ENCODE measurements around the gene RNF38.

The RNF38 gene

GRCh38 chr9:36441966-36442365 lies 41.9 kb upstream of the RNF38 start:
- no peak for DNase-seq (ENCODE audit: low spot score)
- in situ Hi-C loops (cut with MboI; ENCODE audit: low sequenced_read_pairs, unreplicated experiment), result no loop called here
- no peak for TF ChIP-seq CTCF (IDR thresholded peaks at IDR 0.05; ENCODE audit: borderline replicate concordance, control extremely low read depth, extremely low read depth, insufficient read depth, missing control alignments)

GRCh38 chr9:36438536-36439236 lies 38.6 kb upstream of the RNF38 start:
- TF ChIP-seq CTCF (IDR thresholded peaks at IDR 0.05; ENCODE audit: borderline replicate concordance, control extremely low read depth, extremely low read depth, insufficient read depth, missing control alignments), result no peak
- no peak for DNase-seq (ENCODE audit: low spot score)
- in situ Hi-C loops (cut with MboI; ENCODE audit: low sequenced_read_pairs, unreplicated experiment), result no loop called here

- DNase-seq (ENCODE audit: low spot score), result no peak
- in situ Hi-C loops (cut with MboI; ENCODE audit: low sequenced_read_pairs, unreplicated experiment), result no loop called here
- TF ChIP-seq CTCF (IDR thresholded peaks at IDR 0.05; ENCODE audit: borderline replicate concordance, control extremely low read depth, extremely low read depth, insufficient read depth, missing control alignments), result no peak
Measured at GRCh38 chr9:36437790-36438189, 37.7 kb upstream of the RNF38 start.

GRCh38 chr9:36436909-36437308 lies 36.8 kb upstream of the RNF38 start:
- TF ChIP-seq CTCF (IDR thresholded peaks at IDR 0.05; ENCODE audit: borderline replicate concordance, control extremely low read depth, extremely low read depth, insufficient read depth, missing control alignments), result no peak
- in situ Hi-C loops (cut with MboI; ENCODE audit: low sequenced_read_pairs, unreplicated experiment), result no loop called here
- no peak for DNase-seq (ENCODE audit: low spot score)

GRCh38 chr9:36433386-36433785 lies 33.3 kb upstream of the RNF38 start:
- in situ Hi-C loops (cut with MboI; ENCODE audit: low sequenced_read_pairs, unreplicated experiment), result no loop called here
- TF ChIP-seq CTCF (IDR thresholded peaks at IDR 0.05; ENCODE audit: borderline replicate concordance, control extremely low read depth, extremely low read depth, insufficient read depth, missing control alignments), result no peak
- DNase-seq (ENCODE audit: low spot score), result no peak

- in situ Hi-C loops (cut with MboI; ENCODE audit: low sequenced_read_pairs, unreplicated experiment), result no loop called here
- TF ChIP-seq CTCF (IDR thresholded peaks at IDR 0.05; ENCODE audit: borderline replicate concordance, control extremely low read depth, extremely low read depth, insufficient read depth, missing control alignments), result no peak
- DNase-seq (ENCODE audit: low spot score), result no peak
Measured at GRCh38 chr9:36431078-36431477, 31.0 kb upstream of the RNF38 start.
